Mesendoderm (in vitro differentiated cells): ENCODE results near the gene HDAC4.

Experiments
- DNase-seq: peaks from one replicate; pipeline ENCODE4 v3.0.0; 2013
- H2AK5ac ChIP-seq: 2 replicates; pipeline ENCODE4 v1.6.1; 2013; ENCODE audit warnings: low read length, inconsistent platforms
- H2BK120ac ChIP-seq: 2 replicates; pipeline ENCODE4 v1.6.1; 2013; ENCODE audit warnings: low read depth, mild to moderate bottlenecking, low read length, moderate library complexity, mixed read lengths
- H2BK15ac ChIP-seq: replicated peaks from 2 replicates; pipeline ENCODE4 v1.6.1; 2013; ENCODE audit warnings: low read depth, mild to moderate bottlenecking, moderate library complexity
- H2BK5ac ChIP-seq: 2 replicates; pipeline ENCODE4 v1.6.1; 2013; ENCODE audit warnings: low read length, inconsistent platforms
- H3K18ac ChIP-seq: 2 replicates; pipeline ENCODE4 v1.6.1; 2013; ENCODE audit warnings: mild to moderate bottlenecking, low read length, mixed read lengths
- H3K23ac ChIP-seq: one replicate; pipeline ENCODE4 v1.6.1; 2013; ENCODE audit warnings: low read length
- H3K27ac ChIP-seq: 2 replicates; pipeline ENCODE4 v1.5.1; 2013; ENCODE audit warnings: low read depth, mild to moderate bottlenecking, inconsistent platforms, low read length, moderate library complexity
- H3K27me3 ChIP-seq: 2 replicates; pipeline ENCODE4 v1.6.1; 2013; ENCODE audit warnings: low read length, control low read depth, mild to moderate bottlenecking, inconsistent platforms; ENCODE audit not compliant: insufficient read depth, poor library complexity
- H3K36me3 ChIP-seq: 2 replicates; pipeline ENCODE4 v1.6.1; 2013; ENCODE audit warnings: low read length, inconsistent platforms; ENCODE audit not compliant: control insufficient read depth, insufficient read depth
- H3K4ac ChIP-seq: one replicate; pipeline ENCODE4 v1.6.1; 2013; ENCODE audit warnings: low read depth, mild to moderate bottlenecking, low read length, moderate library complexity
- H3K4me1 ChIP-seq: 2 replicates; pipeline ENCODE4 v1.6.1; 2013; ENCODE audit warnings: low read depth, low read length, inconsistent platforms; ENCODE audit not compliant: control insufficient read depth
- H3K4me2 ChIP-seq: 2 replicates; pipeline ENCODE4 v1.6.1; 2013; ENCODE audit warnings: low read length
- H3K4me3 ChIP-seq: 2 replicates; pipeline ENCODE4 v1.5.1; 2013; ENCODE audit warnings: mild to moderate bottlenecking, low read length
- H3K56ac ChIP-seq: one replicate; pipeline ENCODE4 v1.6.1; 2013; ENCODE audit warnings: low read length
- H3K79me1 ChIP-seq: 2 replicates; pipeline ENCODE4 v1.6.1; 2013; ENCODE audit warnings: low read length, inconsistent platforms
- H3K79me2 ChIP-seq: 2 replicates; pipeline ENCODE4 v1.6.1; 2013; ENCODE audit warnings: mild to moderate bottlenecking, low read length; ENCODE audit not compliant: control insufficient read depth, insufficient read depth
- H3K9ac ChIP-seq: 2 replicates; pipeline ENCODE4 v1.6.1; 2013; ENCODE audit warnings: low read length, inconsistent platforms
- H4K5ac ChIP-seq: one replicate; pipeline ENCODE4 v1.6.1; 2013; ENCODE audit warnings: low read length
- H4K8ac ChIP-seq: one replicate; pipeline ENCODE4 v1.6.1; 2013; ENCODE audit warnings: low read depth, mild to moderate bottlenecking, control low read depth, low read length, moderate library complexity
- WGBS: extraction: QIAGEN DNeasy Blood & Tissue Kit; methylation state at CpG from one replicate; pipeline ENCODE4 v1.1.7; 2013; ENCODE audit warnings: low lambda C conversion rate, missing lambda C conversion rate; ENCODE audit not compliant: insufficient coverage; ENCODE audit errors: extremely low coverage; 5-methylcytosine and 5-hydroxymethylcytosine counted together

The HDAC4 gene

DNA sequence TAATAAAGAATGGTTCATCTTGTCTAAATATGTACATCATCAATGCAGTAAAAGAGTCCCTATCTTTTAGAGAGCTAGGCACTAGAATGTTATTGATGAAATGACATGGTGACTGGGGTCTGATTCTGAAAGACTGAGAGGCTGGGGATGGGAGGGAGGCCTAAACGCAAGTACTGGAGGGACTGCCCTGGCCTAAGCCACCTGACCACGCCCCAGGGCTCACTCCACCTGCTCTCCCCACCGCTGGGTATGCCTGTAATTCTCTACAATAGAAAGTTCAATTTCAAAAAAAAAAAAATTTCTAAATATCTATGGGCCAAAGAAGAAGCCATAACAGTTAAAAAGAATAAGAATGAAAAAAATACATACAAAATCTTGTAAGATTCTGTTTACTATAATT lies 194.0 kb downstream of the HDAC4 start:
- H3K79me2 ChIP-seq = peaks cover 2% of the 10 kb centered on the region
- peaks cover 2% of the 10 kb centered on the region for H3K79me1 ChIP-seq
- no peak overlapping the region for H3K4ac ChIP-seq
- H2BK15ac ChIP-seq = no peak overlapping the region
- H3K27me3 ChIP-seq = no peaks in the 10 kb centered on the region
- H4K8ac ChIP-seq = no peak overlapping the region
- H4K5ac ChIP-seq = no peak overlapping the region
- no peak overlapping the region for H3K18ac ChIP-seq
- no peak overlapping the region for H2BK120ac ChIP-seq
- no peak overlapping the region for H3K23ac ChIP-seq
- no peak overlapping the region for H3K56ac ChIP-seq
- no peak for DNase-seq
- H3K4me2 ChIP-seq = no peak overlapping the region
- H3K9ac ChIP-seq = no peak overlapping the region
- H3K27ac ChIP-seq = no peak overlapping the region
- H2BK5ac ChIP-seq = no peak overlapping the region
- peaks cover 5% of the 10 kb centered on the region for H3K4me1 ChIP-seq
- WGBS = no CpG with 5 or more reads among the region's 3 CpGs
- H3K4me3 ChIP-seq = no peak overlapping the region
- no peak overlapping the region for H2AK5ac ChIP-seq
- no peaks in the 10 kb centered on the region for H3K36me3 ChIP-seq

DNA sequence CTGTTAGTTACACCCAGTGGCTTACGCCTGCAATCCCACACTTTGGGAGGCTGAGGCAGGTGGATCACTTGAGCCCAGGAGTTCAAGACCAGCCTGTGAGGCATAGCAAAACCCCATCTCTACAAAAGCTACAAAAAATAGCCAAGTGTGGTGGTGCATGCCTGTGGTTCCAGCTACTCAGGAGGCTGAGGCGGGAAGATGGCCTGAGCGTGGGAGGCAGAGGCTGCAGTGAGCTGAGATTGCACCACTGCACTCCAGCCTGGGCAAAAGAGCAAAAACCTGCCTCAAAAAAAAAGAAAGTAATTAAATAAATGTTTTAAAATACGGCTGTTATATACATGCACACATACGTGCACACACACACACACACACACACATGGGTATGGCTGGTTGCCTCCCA lies 194.8 kb downstream of the HDAC4 start:
- Histone ChIP-seq H2AK5ac (no peak overlapping the region), H3K4me3 (no peak overlapping the region), H3K79me1 (peaks cover 2% of the 10 kb centered on the region), H4K5ac (no peak overlapping the region), H3K4me1 (peaks cover 2% of the 10 kb centered on the region), H3K4ac (no peak overlapping the region), H3K27ac (no peak overlapping the region), H3K4me2 (no peak overlapping the region), H3K36me3 (no peaks in the 10 kb centered on the region), H3K9ac (no peak overlapping the region), H4K8ac (no peak overlapping the region), H3K27me3 (no peaks in the 10 kb centered on the region), H2BK120ac (no peak overlapping the region), H2BK15ac (no peak overlapping the region), H3K23ac (no peak overlapping the region), H3K56ac (no peak overlapping the region), H3K18ac (no peak overlapping the region), H2BK5ac (no peak overlapping the region), H3K79me2 (peaks cover 2% of the 10 kb centered on the region)
- no CpG with 5 or more reads among the region's 5 CpGs for WGBS
- DNase-seq = no peak

DNA sequence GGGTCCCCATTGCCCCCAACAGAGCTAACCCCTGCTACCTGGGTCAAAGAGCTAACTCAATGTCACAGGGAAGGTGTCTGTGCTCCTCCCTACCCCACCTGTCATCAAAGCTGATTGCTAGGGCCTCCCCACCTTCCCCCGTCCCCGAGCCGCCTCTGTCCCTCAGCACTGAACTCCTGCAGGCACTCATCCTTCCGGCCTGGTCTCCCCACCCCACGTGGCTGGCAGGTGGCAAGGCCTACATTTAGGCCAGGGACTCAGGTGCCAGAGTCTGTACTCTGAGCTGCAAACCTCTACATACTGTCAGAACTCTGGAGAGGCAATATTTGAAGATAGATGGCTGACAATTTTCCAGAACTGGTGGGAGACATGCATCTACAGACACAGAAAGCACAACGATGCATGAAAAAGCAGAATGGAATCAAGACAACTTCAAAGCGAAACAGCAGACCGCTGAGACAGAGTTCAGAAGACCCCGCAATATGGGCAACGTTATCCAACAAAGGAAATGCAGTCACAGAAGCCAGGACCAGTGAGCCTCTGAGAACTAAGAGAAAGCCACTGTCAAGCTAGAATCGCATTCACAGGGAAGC lies 195.8 kb downstream of the HDAC4 start:
- H3K79me2 ChIP-seq = no peaks in the 10 kb centered on the region
- H2BK15ac ChIP-seq = no peak overlapping the region
- no peak overlapping the region for H3K4ac ChIP-seq
- H2BK5ac ChIP-seq = no peak overlapping the region
- no peak for DNase-seq
- no peaks in the 10 kb centered on the region for H3K36me3 ChIP-seq
- H2AK5ac ChIP-seq = no peak overlapping the region
- no peak overlapping the region for H3K4me3 ChIP-seq
- H4K5ac ChIP-seq = no peak overlapping the region
- no peak overlapping the region for H3K4me2 ChIP-seq
- no peak overlapping the region for H3K18ac ChIP-seq
- H3K56ac ChIP-seq = no peak overlapping the region
- no peak overlapping the region for H2BK120ac ChIP-seq
- H3K27me3 ChIP-seq = no peaks in the 10 kb centered on the region
- no peak overlapping the region for H3K23ac ChIP-seq
- H3K4me1 ChIP-seq = no peaks in the 10 kb centered on the region
- H3K79me1 ChIP-seq = peaks cover 2% of the 10 kb centered on the region
- WGBS = no CpG with 5 or more reads among the region's 11 CpGs
- no peak overlapping the region for H3K9ac ChIP-seq
- H4K8ac ChIP-seq = no peak overlapping the region
- H3K27ac ChIP-seq = no peak overlapping the region

DNA sequence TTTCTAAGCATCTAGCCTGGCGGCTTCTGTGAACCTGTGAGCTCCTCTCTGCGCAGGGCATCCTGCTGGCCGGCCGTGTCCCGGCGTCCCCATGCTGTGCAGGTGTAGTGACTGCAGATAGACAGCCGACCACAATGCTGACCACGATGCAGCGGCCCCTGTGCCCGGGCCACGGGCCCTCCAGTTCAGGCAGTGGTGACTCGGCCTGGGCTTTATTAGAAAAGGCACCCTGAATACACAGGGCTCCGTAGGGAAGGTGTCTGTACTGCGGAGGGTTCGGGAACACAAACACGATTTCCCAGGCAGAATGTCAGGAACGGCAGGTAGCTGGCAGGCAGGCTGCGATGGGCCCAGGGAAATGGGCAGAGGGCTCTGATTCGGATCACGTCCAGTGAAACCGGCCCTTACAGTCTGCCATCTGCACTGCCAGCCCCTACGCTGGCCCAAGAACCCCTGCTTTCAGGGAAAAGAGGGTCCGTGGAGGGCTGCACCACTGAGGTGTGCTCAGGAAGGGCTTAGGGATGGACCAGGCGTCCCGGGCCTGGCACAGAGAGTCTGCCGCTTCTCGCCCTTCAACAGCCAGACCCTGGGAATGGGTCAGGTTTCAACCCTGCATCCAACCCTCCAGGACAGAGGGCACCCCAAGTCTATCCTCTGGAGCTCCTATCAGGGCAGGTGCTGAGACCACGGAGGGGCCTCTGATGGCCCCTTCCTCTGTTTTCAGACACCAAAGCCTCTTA lies 196.5 kb downstream of the HDAC4 start:
- no peak for DNase-seq
- H3K27me3 ChIP-seq = no peaks in the 10 kb centered on the region
- H3K18ac ChIP-seq = no peak overlapping the region
- no peak overlapping the region for H2AK5ac ChIP-seq
- no peaks in the 10 kb centered on the region for H3K79me2 ChIP-seq
- no peak overlapping the region for H3K4me3 ChIP-seq
- no peak overlapping the region for H3K27ac ChIP-seq
- no peak overlapping the region for H3K56ac ChIP-seq
- H3K36me3 ChIP-seq = no peaks in the 10 kb centered on the region
- no peak overlapping the region for H4K5ac ChIP-seq
- peaks cover 2% of the 10 kb centered on the region for H3K79me1 ChIP-seq
- H3K4ac ChIP-seq = no peak overlapping the region
- no peak overlapping the region for H4K8ac ChIP-seq
- H3K23ac ChIP-seq = no peak overlapping the region
- H3K4me2 ChIP-seq = no peak overlapping the region
- no peak overlapping the region for H3K9ac ChIP-seq
- no peak overlapping the region for H2BK5ac ChIP-seq
- no peak overlapping the region for H2BK15ac ChIP-seq
- no peaks in the 10 kb centered on the region for H3K4me1 ChIP-seq
- H2BK120ac ChIP-seq = no peak overlapping the region
- no CpG with 5 or more reads among the region's 28 CpGs for WGBS

DNA sequence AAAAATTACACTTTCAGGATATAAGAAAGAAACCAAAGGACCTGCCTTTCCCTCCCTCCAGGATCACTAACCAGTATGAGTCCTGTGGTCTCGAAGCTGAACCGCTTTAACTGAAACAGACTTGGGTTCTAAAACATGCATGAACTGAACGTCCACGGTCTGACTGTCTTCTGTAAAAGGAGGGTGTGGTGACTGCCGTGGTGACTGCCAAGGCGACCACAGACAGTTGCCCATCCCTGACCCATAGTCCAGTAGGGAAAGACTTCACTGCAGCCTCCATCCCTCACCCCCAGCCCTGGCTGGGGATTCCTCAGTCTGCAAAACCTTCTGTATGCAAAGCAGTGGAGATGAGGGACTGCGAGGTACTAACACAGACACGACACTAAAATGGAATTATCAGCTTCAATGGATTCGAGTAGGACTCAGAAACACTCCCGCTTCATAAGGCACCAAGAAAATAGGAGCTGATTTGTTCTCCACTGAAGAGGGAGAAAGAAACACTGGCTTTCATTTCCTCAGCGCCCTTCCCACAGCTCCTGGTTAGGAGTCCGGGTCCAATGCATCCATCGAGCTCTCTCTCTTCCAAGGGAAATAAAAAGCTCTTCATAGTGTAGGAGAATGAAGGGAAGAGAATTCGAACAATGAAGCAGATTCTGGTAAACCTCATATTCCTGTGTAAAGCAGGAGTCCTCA lies 197.2 kb downstream of the HDAC4 start:
- Histone ChIP-seq H2BK120ac (no peak overlapping the region), H3K27ac (no peak overlapping the region), H2AK5ac (no peak overlapping the region), H2BK5ac (no peak overlapping the region), H3K4ac (no peak overlapping the region), H3K4me2 (no peak overlapping the region), H3K27me3 (no peaks in the 10 kb centered on the region), H4K8ac (no peak overlapping the region), H3K56ac (no peak overlapping the region), H4K5ac (no peak overlapping the region), H3K9ac (no peak overlapping the region), H3K18ac (no peak overlapping the region), H3K4me1 (no peaks in the 10 kb centered on the region), H2BK15ac (no peak overlapping the region), H3K79me1 (peaks cover 2% of the 10 kb centered on the region), H3K79me2 (no peaks in the 10 kb centered on the region), H3K4me3 (no peak overlapping the region), H3K23ac (no peak overlapping the region), H3K36me3 (no peaks in the 10 kb centered on the region)
- WGBS = no CpG with 5 or more reads among the region's 14 CpGs
- no peak for DNase-seq
